Heart left ventricle (tissue), 16 donors: ENCODE results near the gene GNAT1. TPM values are rescaled to one million over a fixed set of nuclear protein-coding genes. Genes with fewer than 3 reads are reported as not detected.
A peak's percentile ranks its signal among the peaks of the same experiment; 100 is the strongest.

Experiments used
- ATAC-seq, 4 donors: fragments of 200-7000 bp; cut with Tn5 transposase; one replicate each; pipeline ENCODE4 v1.9.1; 2020 to 2022; ENCODE audit warnings: moderate library complexity in 4 of 4, mild to moderate bottlenecking in 3 of 4, moderate number of reproducible peaks in 1 of 4
- DNase-seq, 5 donors: peaks; one replicate each; pipeline ENCODE4 v3.0.0-alpha.2; 2020
- H3K27ac ChIP-seq, 12 donors: fragments of 200-600 bp; sonication (generic) in 4 of 12; one replicate each; pipeline versions ENCODE4 v1.5.0 to v1.8.0; 2016 to 2022; ENCODE audit warnings: mild to moderate bottlenecking in 2 of 12
- H3K27me3 ChIP-seq, 9 donors: fragments of 200-600 bp; sonication (generic) in 2 of 9; one replicate each; pipeline versions ENCODE4 v1.5.1 to v1.8.0; 2016 to 2022; ENCODE audit warnings: mild to moderate bottlenecking in 3 of 9
- H3K36me3 ChIP-seq, 9 donors: fragments of 200-600 bp; sonication (generic) in 2 of 9; one replicate each; pipeline versions ENCODE4 v1.5.0 to v1.8.0; 2018 to 2022; ENCODE audit warnings: mild to moderate bottlenecking in 2 of 9
- H3K4me1 ChIP-seq, 12 donors: fragments of 200-600 bp; sonication (generic) in 4 of 12; one replicate each; pipeline versions ENCODE4 v1.5.0 to v1.8.0; 2016 to 2022; ENCODE audit warnings: mild to moderate bottlenecking in 3 of 12
- H3K4me3 ChIP-seq, 12 donors: fragments of 200-600 bp; sonication (generic) in 4 of 12; one replicate each; pipeline versions ENCODE4 v1.5.0 to v1.8.0; 2017 to 2022; ENCODE audit warnings: mild to moderate bottlenecking in 9 of 12, moderate library complexity in 4 of 12
- H3K9me3 ChIP-seq, 12 donors: fragments of 200-600 bp; sonication (generic) in 4 of 12; one replicate each; pipeline versions ENCODE4 v1.5.0 to v1.8.0; 2016 to 2022; ENCODE audit warnings: mild to moderate bottlenecking in 1 of 12
- CTCF ChIP-seq, 12 donors: fragments of 200-600 bp; sonication (generic) in 4 of 12; IDR thresholded peaks; one replicate each; pipeline versions ENCODE4 v1.5.0 to v1.8.0; 2018 to 2022; ENCODE audit warnings: antibody characterized with exemption in 12 of 12, mild to moderate bottlenecking in 5 of 12
- POLR2A ChIP-seq, 2 donors: fragments of 450-650 bp; IDR thresholded peaks; one replicate each; pipeline ENCODE4 v1.6.1; 2017; ENCODE audit warnings: antibody characterized with exemption in 2 of 2, mild to moderate bottlenecking in 2 of 2, moderate library complexity in 2 of 2
- WGBS, 4 donors: extraction: QIAGEN DNeasy Blood & Tissue Kit in 2 of 4; methylation state at CpG; one replicate each; pipeline versions ENCODE4 v1.1.5 to v1.1.7; 2013 to 2018; 5-methylcytosine and 5-hydroxymethylcytosine counted together
- intact Hi-C, 10 donors: fragments of 100-400 bp; cut with DNase I; formaldehyde crosslinking; loops; one replicate each; pipeline versions ENCODE4 v1.11.1 to v1.14.2; 2022
- polyA plus RNA-seq, 2 donors: library from polyadenylated mRNA; stranded (reverse); fragments of 200-250 nt; gene quantifications; one replicate each; pipeline ENCODE4 v1.2.3, GENCODE V29; 2013
- total RNA-seq, 9 donors: library from RNA; depleted of rRNA in 2 of 9; stranded (reverse); fragments of >200 nt in 2 of 9; fragmentation: NEBNext Ultra II Directional in 3 of 9; extraction: Animal tissue kit (Norgen Biotek cat#: 25700) in 3 of 9; gene quantifications; one replicate each; pipeline versions ENCODE4 v1.1.0 to v1.2.4, GENCODE V29; 2016 to 2023
- donor health status: ischemic (EF 13 %, LVEDD 7.1; RV severe dilation, severe dysfunction).
- donor health status: healthy with polysubstance abuse.
- donor health status: DM: no; HTN: yes; CAD: no.
- donor health status: DM: no; HTN: no; CAD: no.
- donor health status: ischemic (EF 25% LVEDD 6.9; RV normal size, moderate dysfunction).
- donor health status: ischemic (EF 25% LVEDD 5.7; RV mildly dilated, moderate dysfunction).
- donor health status: healthy.
- donor health status: DM: yes; HTN: yes; CAD: no.
- donor health status: ischemic (EF 35%, LVEDD 5.7; RV mildly dilated, moderate dysfunction).
- donor health status: nonischemic (EF 11% LVEDD 7.7; RV severe dilation, severe dysfunction).
- donor health status: DM: yes; HTN: yes; CAD: no.
- donor health status: PGD.
- donor health status: ischemic (EF 29% LVEDD 5.4; RV normal size, mild dysfunction).
- donor health status: nonischemic (EF 23%, LVEDD 6.1; RV moderate dilation, normal function).

GNAT1 gene
- total and polyA plus RNA-seq, 11 donors = 0.40 TPM; not detected in 10

- peaks cover 0 to 28% (median 4%) of the 10 kb centered on the region in 9 donors for H3K36me3 ChIP-seq
Observed at GRCh38 chr3:50184242-50184978, 7.0 kb upstream of the GNAT1 start.

GRCh38 chr3:50185230-50185629, 6.2 kb upstream of the GNAT1 start:
- ATAC-seq (no peak), DNase-seq (peak in 1 of 5 donors; percentile 54)
- H3K4me3 ChIP-seq = no peak overlapping the region
- WGBS, 4 donors = 89 to 97% (median 93%) methylated on average over 4 of the region's 4 CpGs
- no peaks in the 10 kb centered on the region for H3K27me3 ChIP-seq
- H3K9me3 ChIP-seq = no peaks in the 10 kb centered on the region
- no peak overlapping the region for H3K27ac ChIP-seq
- H3K4me1 ChIP-seq = peaks cover 0 to 6% (median 0%) of the 10 kb centered on the region in 12 donors
- no peak for TF ChIP-seq CTCF (IDR thresholded peaks at IDR 0.05)
- TF ChIP-seq POLR2A (IDR thresholded peaks at IDR 0.05) = no peak
- peaks cover 0 to 28% (median 4%) of the 10 kb centered on the region in 9 donors for H3K36me3 ChIP-seq
- intact Hi-C loops = no loop called here

More at GRCh38 chr3:50184242-50184978, 7.0 kb upstream of the GNAT1 start:
- H3K27me3 ChIP-seq = no peaks in the 10 kb centered on the region
- WGBS, 4 donors = 90 to 96% (median 94%) methylated on average over 17 to 21 of the region's 21 CpGs
- H3K27ac ChIP-seq = no peak overlapping the region
- intact Hi-C loops = no loop called here
- DNase-seq (peak in 1 of 5 donors; percentile 54), ATAC-seq (no peak)
- no peak overlapping the region for H3K4me3 ChIP-seq
- no peaks in the 10 kb centered on the region for H3K9me3 ChIP-seq
- TF ChIP-seq CTCF (IDR thresholded peaks at IDR 0.05) (no peak), POLR2A (IDR thresholded peaks at IDR 0.05) (no peak)
- peaks cover 0 to 5% (median 0%) of the 10 kb centered on the region in 12 donors for H3K4me1 ChIP-seq

DNA sequence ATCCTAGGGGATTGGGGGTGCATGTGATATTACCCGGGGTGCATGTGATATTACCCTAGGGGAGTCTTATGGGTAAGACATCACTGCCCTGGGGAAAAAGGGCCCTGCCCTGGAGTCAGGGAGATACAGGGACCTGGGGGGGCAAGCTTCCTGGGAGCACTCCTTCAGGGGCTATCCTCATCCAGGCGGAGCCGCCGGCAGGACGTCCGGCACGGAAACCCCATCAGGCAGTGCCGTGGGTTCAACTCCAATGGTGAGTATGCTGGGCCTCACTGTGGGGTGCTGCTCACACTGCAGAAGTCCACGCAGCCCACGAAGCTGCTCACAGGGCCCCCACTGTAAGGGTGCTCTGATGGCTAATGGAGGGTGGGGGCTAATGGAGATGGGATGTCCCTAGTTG, 5.3 kb upstream of the GNAT1 start:
- no peak overlapping the region for H3K4me3 ChIP-seq
- no peak for TF ChIP-seq POLR2A (IDR thresholded peaks at IDR 0.05)
- TF ChIP-seq CTCF (IDR thresholded peaks at IDR 0.05) = no peak
- H3K36me3 ChIP-seq = peaks cover 0 to 28% (median 4%) of the 10 kb centered on the region in 9 donors
- H3K4me1 ChIP-seq = peaks cover 0 to 6% (median 0%) of the 10 kb centered on the region in 12 donors
- WGBS, 4 donors = 91 to 95% (median 95%) methylated on average over 9 to 10 of the region's 10 CpGs
- H3K27me3 ChIP-seq = no peaks in the 10 kb centered on the region
- DNase-seq (peak in 1 of 5 donors; percentile 47), ATAC-seq (no peak)
- intact Hi-C loops = no loop called here
- H3K27ac ChIP-seq = no peak overlapping the region
- H3K9me3 ChIP-seq = no peaks in the 10 kb centered on the region

DNA sequence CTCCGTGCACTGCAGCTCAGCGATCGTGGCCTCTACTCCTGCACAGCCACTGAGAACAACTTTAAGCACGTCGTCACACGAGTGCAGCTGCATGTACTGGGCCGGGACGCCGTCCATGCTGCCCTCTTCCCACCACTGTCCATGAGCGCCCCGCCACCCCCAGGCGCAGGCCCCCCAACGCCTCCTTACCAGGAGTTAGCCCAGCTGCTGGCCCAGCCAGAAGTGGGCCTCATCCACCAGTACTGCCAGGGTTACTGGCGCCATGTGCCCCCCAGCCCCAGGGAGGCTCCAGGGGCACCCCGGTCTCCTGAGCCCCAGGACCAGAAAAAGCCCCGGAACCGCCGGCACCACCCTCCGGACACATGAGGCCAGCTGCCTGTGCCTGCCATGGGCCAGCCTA, 3.7 kb upstream of the GNAT1 start:
- Histone ChIP-seq H3K27me3 (peaks cover 0 to 6% (median under 1%) of the 10 kb centered on the region in 9 donors), H3K27ac (no peak overlapping the region), H3K4me1 (peaks cover 0 to 7% (median under 1%) of the 10 kb centered on the region in 12 donors), H3K36me3 (peaks cover 0 to 23% (median 4%) of the 10 kb centered on the region in 9 donors), H3K9me3 (no peaks in the 10 kb centered on the region), H3K4me3 (no peak overlapping the region)
- intact Hi-C loops = loop anchor here in 4 of 10 donors (1.0 to 2.0 kb wide), 3 partner anchors 31 to 65 kb away; partner anchors contain the start of gene SEMA3F (in 3 of the 4)
- WGBS, 4 donors = 92 to 98% (median 95%) methylated on average over 16 to 19 of the region's 19 CpGs
- TF ChIP-seq CTCF (IDR thresholded peaks at IDR 0.05) = no peak
- TF ChIP-seq POLR2A (IDR thresholded peaks at IDR 0.05) = no peak
- ATAC-seq (no peak), DNase-seq (no peak)
